BE2C (cell line): ENCODE measurements around the gene TGM4.

Experiments
- DNase-seq: peaks from one replicate; pipeline ENCODE4 v3.0.0-alpha.2; 2020
- H3K27me3 ChIP-seq: fragments of 250-450 bp; sonication (Bioruptor Pico); 2 replicates; pipeline ENCODE4 v1.5.1; 2020; ENCODE audit warnings: mild to moderate bottlenecking
- H3K36me3 ChIP-seq: fragments of 250-450 bp; sonication (Bioruptor Pico); 2 replicates; pipeline ENCODE4 v1.5.1; 2020; ENCODE audit warnings: mild to moderate bottlenecking
- H3K4me1 ChIP-seq: fragments of 250-450 bp; sonication (Bioruptor Pico); 2 replicates; pipeline ENCODE4 v1.5.1; 2020
- H3K4me3 ChIP-seq: 2 replicates; pipeline ENCODE4 v1.5.1; 2011; ENCODE audit warnings: low read depth, low read length
- H3K9me3 ChIP-seq: fragments of 250-450 bp; sonication (Bioruptor Pico); 2 replicates; pipeline ENCODE4 v1.5.1; 2020
- CTCF ChIP-seq: IDR thresholded peaks from 2 replicates; pipeline ENCODE4 v1.5.1; 2012; ENCODE audit warnings: mild to moderate bottlenecking, low read depth, low read length

Gene TGM4

GRCh38 chr3:44955917-44956316 is 81.5 kb downstream of the TGM4 start:
- Histone ChIP-seq H3K27me3 (no peaks in the 10 kb centered on the region), H3K36me3 (no peaks in the 10 kb centered on the region), H3K9me3 (no peaks in the 10 kb centered on the region), H3K4me3 (no peak overlapping the region), H3K4me1 (no peaks in the 10 kb centered on the region)
- TF ChIP-seq CTCF: no peak
- no peak for DNase-seq

- DNase-seq: no peak
- Histone ChIP-seq H3K4me1 (no peaks in the 10 kb centered on the region), H3K27me3 (no peaks in the 10 kb centered on the region), H3K36me3 (no peaks in the 10 kb centered on the region), H3K4me3 (no peak overlapping the region), H3K9me3 (no peaks in the 10 kb centered on the region)
- TF ChIP-seq CTCF: no peak
Measured at GRCh38 chr3:44957986-44958385, 83.6 kb downstream of the TGM4 start.

- Histone ChIP-seq H3K9me3 (no peaks in the 10 kb centered on the region), H3K36me3 (no peaks in the 10 kb centered on the region), H3K4me1 (no peaks in the 10 kb centered on the region), H3K27me3 (no peaks in the 10 kb centered on the region), H3K4me3 (no peak overlapping the region)
- no peak for TF ChIP-seq CTCF
- DNase-seq: no peak
Measured at GRCh38 chr3:44958386-44958785, 84.0 kb downstream of the TGM4 start.

GRCh38 chr3:44960387-44961026 is 86.1 kb downstream of the TGM4 start:
- no peak overlapping the region for H3K4me3 ChIP-seq
- no peak for TF ChIP-seq CTCF
- DNase-seq: no peak

GRCh38 chr3:44961888-44962287 is 87.5 kb downstream of the TGM4 start:
- no peaks in the 10 kb centered on the region for H3K4me1 ChIP-seq

More at GRCh38 chr3:44960387-44961026, 86.1 kb downstream of the TGM4 start:
- no peaks in the 10 kb centered on the region for H3K4me1 ChIP-seq
- H3K9me3 ChIP-seq: no peaks in the 10 kb centered on the region
- no peaks in the 10 kb centered on the region for H3K36me3 ChIP-seq
- no peaks in the 10 kb centered on the region for H3K27me3 ChIP-seq

More at GRCh38 chr3:44961888-44962287, 87.5 kb downstream of the TGM4 start:
- H3K9me3 ChIP-seq: no peaks in the 10 kb centered on the region
- H3K27me3 ChIP-seq: no peaks in the 10 kb centered on the region
- H3K4me3 ChIP-seq: no peak overlapping the region
- DNase-seq: no peak
- H3K36me3 ChIP-seq: no peaks in the 10 kb centered on the region
- no peak for TF ChIP-seq CTCF
